Measurements from ENCODE around the gene NTM. TPM values are rescaled to one million over a fixed set of nuclear protein-coding genes. Genes with fewer than 3 reads are reported as not detected.

The NTM gene
- total RNA-seq, 1 experiment from 2014 or later: 9.9 TPM

GRCh38 chr11:131884461-131885073, 514.2 kb downstream of the NTM start:
- Histone ChIP-seq H4K20me1 (ENCODE audit: control insufficient read depth, insufficient read depth, insufficient read length) (no peaks in the 10 kb centered on the region), H3K79me2 (ENCODE audit: insufficient read depth, low read length) (no peaks in the 10 kb centered on the region), H3K56ac (ENCODE audit: insufficient read length, low read depth, low read length) (no peak overlapping the region), H3K9ac (ENCODE audit: extremely low read depth, insufficient read length, low read length) (no peak overlapping the region), H3K14ac (ENCODE audit: insufficient read depth, low read length) (no peak overlapping the region), H4K5ac (ENCODE audit: insufficient read length, low read depth, low read length) (no peak overlapping the region), H2BK12ac (ENCODE audit: insufficient read length, low read depth, low read length) (no peak overlapping the region), H2BK5ac (ENCODE audit: insufficient read length, low read length) (no peak overlapping the region), H3K27ac (ENCODE audit: insufficient read length, low read depth, low read length) (no peak overlapping the region), H3K23me2 (ENCODE audit: insufficient read length, low read depth, low read length, poor library complexity, severe bottlenecking) (no peaks in the 10 kb centered on the region), H2BK15ac (ENCODE audit: low read depth, low read length) (no peak overlapping the region), H4K91ac (ENCODE audit: insufficient read length, low read depth, low read length) (no peak overlapping the region), H2AFZ (ENCODE audit: low read length) (no peak overlapping the region), H4K8ac (replicated peaks; ENCODE audit: insufficient read length, low read depth, low read length) (no peak overlapping the region), H3K4me1 (ENCODE audit: insufficient read depth, low read length) (peaks cover 5% of the 10 kb centered on the region; the same call in 1 of the 2 replicates), H2BK120ac (ENCODE audit: low read depth, low read length, poor library complexity, severe bottlenecking) (no peak overlapping the region), H3K79me1 (ENCODE audit: insufficient read depth, low read depth, low read length, poor library complexity, severe bottlenecking) (no peaks in the 10 kb centered on the region), H2BK20ac (ENCODE audit: low read depth, low read length, poor library complexity, severe bottlenecking) (no peak overlapping the region), H3K18ac (ENCODE audit: insufficient read length, low read depth, low read length) (no peak overlapping the region), H2AK5ac (ENCODE audit: insufficient read length, low read length) (no peak overlapping the region), H3K27me3 (ENCODE audit: insufficient read depth, low read length) (no peaks in the 10 kb centered on the region), H3K4ac (ENCODE audit: low read depth, low read length) (no peak overlapping the region), H3K9me3 (ENCODE audit: control insufficient read depth, low read depth, low read length) (no peaks in the 10 kb centered on the region), H3K23ac (ENCODE audit: insufficient read length, low read depth, low read length) (no peak overlapping the region), H3K4me2 (ENCODE audit: insufficient read depth, insufficient read length, low read length) (no peak overlapping the region), H3T11ph (ENCODE audit: low read length) (no peak overlapping the region)
- Mint-ChIP-seq H3K4me1 (peaks cover 33 to 43% of the 10 kb centered on the region in 2 experiments), H3K4me3 (no peak overlapping the region), H3K27ac (no peak overlapping the region; a peak in 1 of 7 replicates), H3K36me3 (ENCODE audit: insufficient read depth in 1 of 3, low read depth in 3 of 3) (no peaks in the 10 kb centered on the region), H3K27me3 (ENCODE audit: low read depth) (peaks cover 2% of the 10 kb centered on the region; the same call in 1 of the 2 replicates), H3K9me3 (no peaks in the 10 kb centered on the region)
- no peak for TF ChIP-seq CTCF (conservative IDR thresholded peaks at IDR 0.05)
- DNase-seq: no peak
- WGBS (ENCODE audit: extremely low coverage, insufficient read length, low lambda C conversion rate): no CpG with 5 or more reads among the region's 8 CpGs
